HG03558 (cell line): ENCODE results near the gene C14orf132.

Experiments
- ATAC-seq: cut with Tn5 transposase; IDR thresholded peaks from one replicate; pipeline ENCODE4 v1.9.1; 2021; ENCODE audit warnings: moderate number of reproducible peaks; ENCODE audit not compliant: unreplicated experiment; ENCODE audit errors: extremely low read depth

Gene C14orf132

GRCh38 chr14:96095581-96096476 is 56.7 kb downstream of the C14orf132 start:
- no peak for ATAC-seq

DNA sequence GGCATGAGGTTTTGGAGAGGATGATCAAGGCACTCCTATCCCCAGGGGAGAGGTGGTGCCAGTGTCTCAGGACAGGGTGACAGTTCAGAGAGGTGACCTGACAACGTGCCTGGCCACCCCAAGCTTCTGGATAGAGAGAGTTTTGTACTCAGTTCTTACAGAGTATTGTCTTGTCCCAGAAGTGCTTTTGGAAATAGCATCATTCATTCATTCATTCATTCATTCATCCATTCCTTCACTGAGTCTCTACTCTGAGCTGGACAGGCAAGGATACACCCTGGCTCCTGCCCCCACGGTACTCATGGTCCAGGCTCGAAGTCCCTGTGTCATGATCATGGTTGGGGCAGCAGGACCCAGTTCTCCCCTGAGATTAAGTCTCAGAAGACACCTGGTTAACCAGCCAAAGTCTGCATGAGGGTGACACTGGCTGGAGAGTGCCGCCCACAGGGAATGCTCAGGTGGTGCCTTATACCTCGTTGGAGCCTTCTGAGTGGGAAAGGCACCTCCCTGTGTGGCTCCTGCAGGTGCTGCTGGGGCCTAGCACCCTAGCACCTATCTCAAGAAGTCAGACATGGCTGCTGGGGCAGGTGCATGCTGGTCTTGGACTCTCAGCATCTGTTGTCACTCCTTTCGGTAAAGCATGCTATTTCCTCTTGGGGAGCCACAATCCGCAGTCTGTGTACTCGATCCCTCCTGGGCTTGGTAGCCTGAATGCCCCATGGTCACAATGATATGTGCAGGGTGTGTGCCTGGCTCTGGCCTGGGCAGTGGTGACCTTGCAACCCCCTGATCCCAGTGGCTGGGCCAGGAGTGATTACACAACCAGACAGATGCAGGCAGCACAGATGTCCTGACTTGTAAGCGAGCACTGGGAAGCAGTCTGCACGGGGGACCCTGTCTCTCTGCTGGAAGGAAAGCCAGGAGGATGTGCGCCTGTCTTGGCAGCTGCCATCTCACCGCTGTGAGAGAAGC is 57.8 kb downstream of the C14orf132 start:
- no peak for ATAC-seq

GRCh38 chr14:96097752-96098151 is 58.6 kb downstream of the C14orf132 start:
- ATAC-seq: no peak

DNA sequence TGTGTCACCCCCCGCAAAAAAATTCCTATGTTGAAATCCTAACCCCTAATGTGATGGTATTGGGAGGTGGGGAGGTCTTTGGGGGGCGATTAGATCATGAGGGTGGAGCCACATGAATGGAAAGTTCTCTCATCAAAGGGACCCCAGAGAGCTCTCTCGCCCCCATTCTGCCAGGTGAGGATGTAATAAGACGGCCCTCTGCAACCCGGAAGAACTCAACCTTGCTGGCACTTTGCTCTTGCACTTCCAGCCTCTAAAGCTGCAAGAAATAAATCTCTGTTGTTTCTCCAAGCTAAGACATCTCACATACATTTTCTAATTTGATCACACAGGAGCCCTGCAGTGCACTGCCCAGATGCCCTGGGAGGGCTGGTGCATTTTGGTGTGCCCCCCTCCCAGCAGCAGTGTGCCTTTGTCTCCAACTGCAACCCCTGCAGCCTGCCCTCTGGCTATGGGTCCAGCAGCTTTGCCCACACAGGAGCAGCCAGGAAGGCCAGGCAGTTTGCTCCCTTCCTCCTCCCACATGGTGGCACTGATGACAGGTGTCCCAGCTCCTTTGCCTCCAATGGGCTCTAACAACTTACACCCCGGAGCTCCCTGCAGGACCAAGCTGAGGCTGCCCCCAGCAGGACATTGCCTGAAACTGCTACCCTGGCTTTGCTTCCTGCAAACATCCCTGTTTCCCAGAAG is 59.3 kb downstream of the C14orf132 start:
- no peak for ATAC-seq

DNA sequence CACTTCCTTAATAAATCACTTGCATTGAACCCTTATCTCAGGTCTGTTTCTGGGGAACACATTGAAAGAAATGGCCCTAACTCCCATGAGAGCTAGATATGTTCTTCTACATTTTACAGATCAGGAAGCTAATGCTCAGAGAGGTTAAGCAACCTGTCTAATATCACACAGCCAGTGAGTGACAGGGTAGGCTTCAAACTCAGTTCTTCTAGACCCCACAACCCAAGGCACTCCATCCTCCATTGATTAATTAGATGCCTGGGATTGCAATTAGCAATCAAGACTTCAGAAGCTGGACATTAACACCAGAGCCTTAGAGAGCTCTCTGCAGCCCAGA is 59.8 kb downstream of the C14orf132 start:
- no peak for ATAC-seq

DNA sequence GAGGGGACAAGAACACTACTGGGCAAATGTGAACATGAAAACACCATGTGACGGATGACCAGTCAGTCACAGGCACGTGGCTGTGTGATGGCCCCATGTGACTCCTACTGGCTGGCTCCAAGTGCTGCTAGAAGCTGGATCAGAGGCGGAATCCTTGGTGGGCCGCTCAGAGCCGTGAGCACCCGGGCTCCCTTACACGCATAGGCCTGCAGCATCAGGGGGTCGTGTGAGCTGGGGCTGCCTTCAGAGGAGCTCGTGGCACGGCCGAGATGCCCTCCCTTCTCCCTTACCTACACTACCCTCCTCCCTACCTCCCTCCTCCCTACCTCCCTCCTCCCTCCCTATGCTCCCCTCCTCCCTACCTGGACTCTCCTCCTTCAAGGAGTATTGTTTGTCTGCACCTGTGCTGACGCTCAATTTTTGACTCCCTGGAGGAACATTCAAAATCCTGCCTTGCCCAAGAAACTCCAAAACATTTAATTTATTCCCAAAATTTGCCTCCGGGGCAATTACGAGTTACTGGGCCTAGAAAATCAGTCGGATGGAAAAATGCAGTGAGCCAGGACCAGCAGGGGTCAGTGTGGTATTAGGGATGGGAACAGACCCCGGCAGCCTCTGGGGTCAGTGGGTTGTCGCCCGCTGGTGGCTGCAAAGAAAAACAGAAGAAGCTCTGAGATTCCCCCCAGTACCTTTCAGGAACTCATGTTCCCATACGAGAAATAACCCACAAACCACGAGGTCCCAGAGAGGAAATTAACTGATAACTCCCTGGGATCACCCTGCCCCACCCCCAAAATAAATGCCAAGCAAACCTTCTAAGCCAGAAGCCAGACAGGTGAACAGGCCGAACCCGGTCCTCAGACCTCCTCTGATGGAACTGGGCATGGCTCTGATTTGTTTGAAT is 61.3 kb downstream of the C14orf132 start:
- no peak for ATAC-seq

DNA sequence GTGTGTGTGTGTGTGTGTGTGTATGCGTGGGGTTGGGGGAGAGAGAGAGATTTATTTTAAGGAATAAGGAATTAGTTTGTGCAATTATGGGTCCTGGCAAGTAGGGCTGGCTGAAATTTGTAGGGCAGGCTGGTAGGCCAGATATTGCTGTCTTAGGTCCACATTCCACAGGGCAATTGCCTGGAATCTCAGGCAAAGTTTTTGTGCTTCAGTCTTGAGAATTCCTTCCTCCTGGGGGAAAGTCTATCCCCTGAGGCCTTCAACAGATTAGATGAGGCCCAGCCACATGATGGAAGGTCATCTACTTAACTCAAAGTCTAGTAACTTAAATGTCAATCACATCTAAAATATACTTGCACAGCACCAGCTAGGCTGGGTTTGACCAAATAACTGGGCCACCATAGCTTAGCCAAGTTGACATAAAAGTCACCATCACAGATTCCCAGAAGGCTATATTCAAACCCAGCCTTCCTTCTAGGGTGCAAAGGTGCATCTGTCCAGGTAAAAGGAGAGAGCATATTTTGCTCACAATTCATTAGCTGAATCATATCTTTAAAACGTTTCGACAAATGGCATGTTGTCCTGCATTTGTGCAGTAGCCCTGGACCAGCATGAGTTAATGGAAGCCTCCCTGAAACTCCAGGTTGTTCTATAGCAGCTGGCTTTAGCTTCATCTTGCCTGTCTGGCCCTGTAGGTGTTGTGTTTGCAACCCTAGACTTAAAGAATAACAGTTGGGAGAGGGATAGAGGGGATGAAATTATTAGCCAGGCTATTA is 63.1 kb downstream of the C14orf132 start:
- no peak for ATAC-seq

- ATAC-seq: no peak
Measured at GRCh38 chr14:96103075-96103474, 63.9 kb downstream of the C14orf132 start.

- ATAC-seq: no peak
Measured at GRCh38 chr14:96103560-96104460, 64.6 kb downstream of the C14orf132 start.

DNA sequence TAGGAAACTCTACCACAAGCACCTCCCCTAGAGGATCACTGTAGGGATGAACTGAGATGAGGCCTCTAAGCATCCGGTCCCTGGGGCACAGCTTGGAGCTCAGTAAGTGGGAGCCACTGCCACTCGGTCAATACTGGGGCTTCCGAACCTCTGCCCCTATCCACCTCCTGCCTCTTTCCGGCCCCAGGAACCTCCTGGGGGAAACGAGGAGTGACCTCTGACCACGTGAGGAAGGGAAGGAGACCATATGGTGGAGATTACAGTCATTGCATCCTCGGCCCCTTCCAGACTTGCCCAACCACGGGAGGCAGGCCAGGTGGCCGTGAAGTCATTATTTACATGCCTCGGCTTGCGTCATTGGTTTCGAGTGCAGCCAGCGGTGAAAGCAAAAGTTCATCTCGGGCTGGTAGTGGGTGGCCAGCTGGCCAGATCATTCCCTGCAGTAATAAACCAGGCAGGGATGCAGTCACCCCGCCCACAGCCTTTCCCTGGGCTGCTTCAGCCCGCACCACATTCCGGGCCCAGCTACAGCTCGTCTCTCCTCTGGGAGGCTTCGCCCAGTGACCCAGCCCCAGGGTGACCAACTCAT is 65.4 kb downstream of the C14orf132 start:
- ATAC-seq: no peak

GRCh38 chr14:96105089-96105925 is 66.1 kb downstream of the C14orf132 start:
- ATAC-seq: no peak

GRCh38 chr14:96105926-96106441 is 66.8 kb downstream of the C14orf132 start:
- ATAC-seq: no peak

GRCh38 chr14:96106891-96107290 is 67.7 kb downstream of the C14orf132 start:
- no peak for ATAC-seq

- no peak for ATAC-seq
Measured at GRCh38 chr14:96108061-96108795, 69.1 kb downstream of the C14orf132 start.

DNA sequence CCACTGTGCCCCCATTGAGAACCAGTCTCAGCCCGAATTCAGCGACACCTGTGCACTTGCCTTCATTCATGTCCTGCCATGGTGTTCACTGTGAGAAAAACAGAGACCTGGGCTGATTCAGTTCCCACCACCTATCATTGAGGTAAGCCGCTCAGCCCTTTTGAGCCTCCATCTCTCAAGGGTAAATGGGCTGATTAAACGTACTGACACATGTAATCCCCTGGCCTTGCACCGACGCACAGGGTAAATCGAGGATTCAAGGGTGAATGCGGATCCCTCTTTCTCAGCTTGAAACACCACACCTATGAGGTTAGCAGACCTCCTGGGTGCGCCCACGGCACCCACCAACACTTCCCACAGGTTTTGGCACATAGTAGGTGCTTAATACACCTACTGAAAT is 69.7 kb downstream of the C14orf132 start:
- ATAC-seq: no peak
